ENCODE data around the gene SMARCB1. TPM values are rescaled to one million over a fixed set of nuclear protein-coding genes. Genes with fewer than 3 reads are reported as not detected.

SMARCB1 gene
- polyA plus RNA-seq, 1 of the 3 experiments (the other 2 are of a cell fraction), result 215 TPM

DNA sequence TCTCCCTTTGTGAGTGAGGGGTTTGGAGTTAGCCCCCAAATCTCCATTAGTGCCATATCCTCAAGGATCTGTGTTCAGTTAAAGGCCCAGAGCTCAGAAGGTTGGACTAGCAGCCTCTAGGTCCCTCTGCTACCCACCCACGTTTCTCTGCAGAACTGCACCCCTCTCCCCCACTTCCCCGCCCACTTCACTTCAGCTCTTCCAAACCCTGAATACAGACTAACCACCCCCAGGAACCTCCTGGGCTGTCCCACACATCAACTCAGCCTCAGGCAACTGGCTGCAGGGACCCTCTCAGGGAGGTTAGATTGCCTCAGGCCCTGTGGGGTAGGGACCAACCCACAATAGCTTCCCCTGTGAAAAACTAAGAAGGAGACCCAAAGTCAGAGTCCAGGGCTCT lies 33.4 kb upstream of the SMARCB1 start:
- ChIA-PET CTCF (interaction anchor here (2.7 kb wide), 1 partner anchor 96 kb away, joined by 6 read pairs; no protein-coding TSS in a partner anchor), POLR2A (no interaction called here)
- no peaks in the 10 kb centered on the region for H3F3A ChIP-seq (replicated peaks; ENCODE audit: insufficient read depth)
- no peak overlapping the region for H3K4me3 ChIP-seq (ENCODE audit: low read depth in 2 of 2, low read length in 1 of 2)
- no peaks in the 10 kb centered on the region for H3K9me2 ChIP-seq
- no peaks in the 10 kb centered on the region for H3K9me3 ChIP-seq
- H3K4me2 ChIP-seq, result no peak overlapping the region
- no peak overlapping the region for H3K27ac ChIP-seq (ENCODE audit: low read depth in 2 of 2, low read length in 1 of 2)
- H3K36me3 ChIP-seq (replicated peaks in 1 of 2; ENCODE audit: control insufficient read depth in 1 of 2, insufficient read depth in 2 of 2, low read length in 1 of 2), result no peaks in the 10 kb centered on the region
- H2AFZ ChIP-seq (ENCODE audit: low read depth), result no peak overlapping the region
- WGBS (ENCODE audit: low lambda C conversion rate), result 85% methylated on average over 2 of the region's 2 CpGs
- no peak for DNase-seq
- TF ChIP-seq FOXJ3 (CRISPR knock-in tag; IDR thresholded peaks at IDR 0.05) (no peak), NFIC (IDR thresholded peaks at IDR 0.05; ENCODE audit: borderline replicate concordance) (no peak), TAF1 (IDR thresholded peaks at IDR 0.05; ENCODE audit: borderline replicate concordance, low read depth, low read length) (no peak), NRF1 (IDR thresholded peaks at IDR 0.05; ENCODE audit: low read depth, low read length) (no peak), SIN3A (IDR thresholded peaks at IDR 0.05; ENCODE audit: borderline replicate concordance, low read depth, low read length) (no peak), EZH2phosphoT487 (IDR thresholded peaks at IDR 0.05; ENCODE audit: borderline replicate concordance, low read depth) (no peak), GATA2 (CRISPR knock-in tag; IDR thresholded peaks at IDR 0.05) (no peak), GABPA (IDR thresholded peaks at IDR 0.05; ENCODE audit: low read depth) (no peak), SMC3 (IDR thresholded peaks at IDR 0.05; ENCODE audit: low read depth, low read length) (no peak)
- TF ChIP-seq, protein P1, sequence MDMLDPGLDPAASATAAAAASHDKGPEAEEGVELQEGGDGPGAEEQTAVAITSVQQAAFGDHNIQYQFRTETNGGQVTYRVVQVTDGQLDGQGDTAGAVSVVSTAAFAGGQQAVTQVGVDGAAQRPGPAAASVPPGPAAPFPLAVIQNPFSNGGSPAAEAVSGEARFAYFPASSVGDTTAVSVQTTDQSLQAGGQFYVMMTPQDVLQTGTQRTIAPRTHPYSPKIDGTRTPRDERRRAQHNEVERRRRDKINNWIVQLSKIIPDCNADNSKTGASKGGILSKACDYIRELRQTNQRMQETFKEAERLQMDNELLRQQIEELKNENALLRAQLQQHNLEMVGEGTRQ (IDR thresholded peaks at IDR 0.05; ENCODE audit: borderline replicate concordance, low read depth, low read length), result no peak
- no peak overlapping the region for H3K9ac ChIP-seq
- H4K20me1 ChIP-seq (ENCODE audit: insufficient read depth), result no peaks in the 10 kb centered on the region
- no peaks in the 10 kb centered on the region for H3K27me3 ChIP-seq (ENCODE audit: insufficient read depth)
- peaks cover 16% of the 10 kb centered on the region for H3K79me2 ChIP-seq (ENCODE audit: insufficient read depth)
- peaks cover 0 to 10% of the 10 kb centered on the region in 2 experiments; a peak in 2 of 4 replicates for H3K4me1 ChIP-seq (ENCODE audit: control insufficient read depth in 1 of 2, insufficient read depth in 2 of 2, low read depth in 1 of 2, low read length in 1 of 2)

GRCh38 chr22:23754220-23754919 lies 32.4 kb upstream of the SMARCB1 start, which contains the start of gene VPREB3:
Gene VPREB3, minus strand, starts transcription at chr22:23754425. Its CDS starts 62 bp downstream, at chr22:23754363.
- no peak within 1 kb of the TSS for H3K4me3 ChIP-seq (ENCODE audit: low read depth in 2 of 2, low read length in 1 of 2)
- no peaks in the 10 kb centered on the region for H3K36me3 ChIP-seq (replicated peaks in 1 of 2; ENCODE audit: control insufficient read depth in 1 of 2, insufficient read depth in 2 of 2, low read length in 1 of 2)
- H2AFZ ChIP-seq (ENCODE audit: low read depth), result no peak within 1 kb of the TSS
- H3K4me2 ChIP-seq, result no peak within 1 kb of the TSS
- WGBS (ENCODE audit: low lambda C conversion rate), result 88% methylated on average over 13 of the region's 14 CpGs
- no peaks in the 10 kb centered on the region for H3K9me2 ChIP-seq
- POLR2A ChIA-PET, result no interaction called here
- peaks cover 0 to 10% of the 10 kb centered on the region in 2 experiments; a peak in 2 of 4 replicates for H3K4me1 ChIP-seq (ENCODE audit: control insufficient read depth in 1 of 2, insufficient read depth in 2 of 2, low read depth in 1 of 2, low read length in 1 of 2)
- no peaks in the 10 kb centered on the region for H3K27me3 ChIP-seq (ENCODE audit: insufficient read depth)
- DNase-seq, result no peak
- peaks cover 9% of the 10 kb centered on the region for H3K79me2 ChIP-seq (ENCODE audit: insufficient read depth)
- CTCF ChIA-PET, result interaction anchor here (0.6 to 2.7 kb wide), 6 partner anchors 10 to 354 kb away, joined by 3 to 6 read pairs (median 3); partner anchors contain the start of gene SLC2A11
- no peaks in the 10 kb centered on the region for H4K20me1 ChIP-seq (ENCODE audit: insufficient read depth)
- H3K27ac ChIP-seq (ENCODE audit: low read depth in 2 of 2, low read length in 1 of 2), result no peak within 1 kb of the TSS
- no peak within 1 kb of the TSS for H3K9ac ChIP-seq
- no peaks in the 10 kb centered on the region for H3K9me3 ChIP-seq
- H3F3A ChIP-seq (replicated peaks; ENCODE audit: insufficient read depth), result no peaks in the 10 kb centered on the region
- TF ChIP-seq TCF12 (IDR thresholded peaks at IDR 0.05), result no peak
- TF ChIP-seq GABPA (IDR thresholded peaks at IDR 0.05; ENCODE audit: low read depth), result no peak
- TF ChIP-seq RFX5 (IDR thresholded peaks at IDR 0.05; ENCODE audit: low read length), result no peak
- TF ChIP-seq POLR2AphosphoS5 (IDR thresholded peaks at IDR 0.05; ENCODE audit: low read depth, low read length), result no peak
- no peak for TF ChIP-seq MAX (IDR thresholded peaks at IDR 0.05; ENCODE audit: low read depth)
- TF ChIP-seq SIN3A (IDR thresholded peaks at IDR 0.05; ENCODE audit: borderline replicate concordance, low read depth, low read length), result no peak
- TF ChIP-seq, protein P2, sequence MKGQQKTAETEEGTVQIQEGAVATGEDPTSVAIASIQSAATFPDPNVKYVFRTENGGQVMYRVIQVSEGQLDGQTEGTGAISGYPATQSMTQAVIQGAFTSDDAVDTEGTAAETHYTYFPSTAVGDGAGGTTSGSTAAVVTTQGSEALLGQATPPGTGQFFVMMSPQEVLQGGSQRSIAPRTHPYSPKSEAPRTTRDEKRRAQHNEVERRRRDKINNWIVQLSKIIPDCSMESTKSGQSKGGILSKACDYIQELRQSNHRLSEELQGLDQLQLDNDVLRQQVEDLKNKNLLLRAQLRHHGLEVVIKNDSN (IDR thresholded peaks at IDR 0.05; ENCODE audit: borderline replicate concordance, low read depth), result no peak
- TF ChIP-seq NFIC (IDR thresholded peaks at IDR 0.05; ENCODE audit: borderline replicate concordance), result no peak
- TF ChIP-seq GATA2 (CRISPR knock-in tag; IDR thresholded peaks at IDR 0.05), result no peak
- TF ChIP-seq FOXM1 (IDR thresholded peaks at IDR 0.05; ENCODE audit: low read depth), result no peak
- TF ChIP-seq, protein P3, sequence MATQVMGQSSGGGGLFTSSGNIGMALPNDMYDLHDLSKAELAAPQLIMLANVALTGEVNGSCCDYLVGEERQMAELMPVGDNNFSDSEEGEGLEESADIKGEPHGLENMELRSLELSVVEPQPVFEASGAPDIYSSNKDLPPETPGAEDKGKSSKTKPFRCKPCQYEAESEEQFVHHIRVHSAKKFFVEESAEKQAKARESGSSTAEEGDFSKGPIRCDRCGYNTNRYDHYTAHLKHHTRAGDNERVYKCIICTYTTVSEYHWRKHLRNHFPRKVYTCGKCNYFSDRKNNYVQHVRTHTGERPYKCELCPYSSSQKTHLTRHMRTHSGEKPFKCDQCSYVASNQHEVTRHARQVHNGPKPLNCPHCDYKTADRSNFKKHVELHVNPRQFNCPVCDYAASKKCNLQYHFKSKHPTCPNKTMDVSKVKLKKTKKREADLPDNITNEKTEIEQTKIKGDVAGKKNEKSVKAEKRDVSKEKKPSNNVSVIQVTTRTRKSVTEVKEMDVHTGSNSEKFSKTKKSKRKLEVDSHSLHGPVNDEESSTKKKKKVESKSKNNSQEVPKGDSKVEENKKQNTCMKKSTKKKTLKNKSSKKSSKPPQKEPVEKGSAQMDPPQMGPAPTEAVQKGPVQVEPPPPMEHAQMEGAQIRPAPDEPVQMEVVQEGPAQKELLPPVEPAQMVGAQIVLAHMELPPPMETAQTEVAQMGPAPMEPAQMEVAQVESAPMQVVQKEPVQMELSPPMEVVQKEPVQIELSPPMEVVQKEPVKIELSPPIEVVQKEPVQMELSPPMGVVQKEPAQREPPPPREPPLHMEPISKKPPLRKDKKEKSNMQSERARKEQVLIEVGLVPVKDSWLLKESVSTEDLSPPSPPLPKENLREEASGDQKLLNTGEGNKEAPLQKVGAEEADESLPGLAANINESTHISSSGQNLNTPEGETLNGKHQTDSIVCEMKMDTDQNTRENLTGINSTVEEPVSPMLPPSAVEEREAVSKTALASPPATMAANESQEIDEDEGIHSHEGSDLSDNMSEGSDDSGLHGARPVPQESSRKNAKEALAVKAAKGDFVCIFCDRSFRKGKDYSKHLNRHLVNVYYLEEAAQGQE (IDR thresholded peaks at IDR 0.05; ENCODE audit: low read depth, low read length), result no peak
- TF ChIP-seq CHD2 (IDR thresholded peaks at IDR 0.05; ENCODE audit: low read length, partially characterized antibody), result no peak
- no peak for TF ChIP-seq RAD21 (IDR thresholded peaks at IDR 0.05; ENCODE audit: low read length)
- TF ChIP-seq RXRA (IDR thresholded peaks at IDR 0.05; ENCODE audit: borderline replicate concordance, low read depth), result no peak
- TF ChIP-seq TAF1 (IDR thresholded peaks at IDR 0.05; ENCODE audit: borderline replicate concordance, low read depth, low read length), result no peak
- TF ChIP-seq FOSL2 (IDR thresholded peaks at IDR 0.05; ENCODE audit: borderline replicate concordance, low read depth), result no peak

Measured in SK-N-SH (cell line).